Stimulated activated CD4-positive, alpha-beta T cell treated with anti-CD3 and anti-CD28 coated beads, Interleukin-1b, Interleukin-23, amount 100 ng/mL, for 24 hours (primary cell): Measurements from ENCODE around the gene PRSS2.

Experiments
- DNase-seq, 4 experiments: peaks; one replicate each; pipeline ENCODE4 v3.0.0-alpha.2; 2020; ENCODE audit warnings: low read depth in 4 of 4, low spot score in 1 of 4

Gene PRSS2

DNA sequence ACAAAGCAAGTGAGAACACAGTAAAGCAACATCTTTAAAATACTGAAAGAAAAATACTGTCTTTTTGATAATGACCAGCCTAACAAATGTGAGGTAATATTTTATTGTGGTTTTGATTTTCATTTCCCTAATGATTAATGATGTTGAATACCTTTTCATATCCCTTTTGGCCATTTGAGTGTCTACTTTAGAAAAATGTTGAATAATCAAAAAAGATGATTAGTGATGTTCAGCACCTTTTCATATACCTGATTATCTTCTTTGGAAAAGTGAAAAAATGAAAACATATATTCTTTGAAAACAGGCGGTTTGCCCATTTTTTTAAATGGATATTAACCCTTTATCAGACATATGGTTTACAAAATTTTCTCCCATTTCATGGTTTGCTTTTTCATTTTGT is 51.9 kb downstream of the PRSS2 start:
- no peak for DNase-seq
